ENCODE results near the gene GPC3. TPM values are rescaled to one million over a fixed set of nuclear protein-coding genes. Genes with fewer than 3 reads are reported as not detected.
"Not testable (repeated sequence)": the region's sequence is repeated elsewhere in the genome, so short reads cannot be mapped to it uniquely, and the experiment has no call there.

GPC3 gene
- total RNA-seq, 2 experiments from 2014 or later: 0.58 to 0.63 TPM

- no peaks in the 10 kb centered on the region for H3K27me3 Mint-ChIP-seq
- H3K9me3 Mint-ChIP-seq: no peaks in the 10 kb centered on the region
- TF ChIP-seq CTCF (IDR thresholded peaks at IDR 0.05): no peak
- ATAC-seq (no peak), DNase-seq (no peak)
- no peaks in the 10 kb centered on the region for H3K36me3 Mint-ChIP-seq (ENCODE audit: low read depth)
- ChIA-PET POLR2A (no interaction called here), CTCF (interaction anchor here (0.6 kb wide), 1 partner anchor 186 kb away, joined by 3 read pairs; no protein-coding TSS in a partner anchor)
- no peak overlapping the region for H3K4me3 Mint-ChIP-seq
- H3K4me1 Mint-ChIP-seq (ENCODE audit: low read depth): peaks cover 4% of the 10 kb centered on the region
- intact Hi-C loops (cut with micrococcal nuclease): loop anchor here (5.0 kb wide), 1 partner anchor 233 kb away; no protein-coding TSS in a partner anchor
- H3K27ac Mint-ChIP-seq: no peak overlapping the region
These were observed 39.4 kb upstream of the GPC3 start for GRCh38 chrX:134024686-134025377.

- no peak for DNase-seq
- TF ChIP-seq CTCF (IDR thresholded peaks at IDR 0.05): no peak
- H3K27ac Mint-ChIP-seq: no peak overlapping the region
- peak; percentile 27 for ATAC-seq
- H3K4me1 Mint-ChIP-seq (ENCODE audit: low read depth): peaks cover 4% of the 10 kb centered on the region
- ChIA-PET CTCF (no interaction called here), POLR2A (no interaction called here)
- H3K4me3 Mint-ChIP-seq: no peak overlapping the region
- H3K9me3 Mint-ChIP-seq: no peaks in the 10 kb centered on the region
- H3K27me3 Mint-ChIP-seq: no peaks in the 10 kb centered on the region
- intact Hi-C loops (cut with micrococcal nuclease): loop anchor here (5.0 kb wide), 1 partner anchor 232 kb away; no protein-coding TSS in a partner anchor
- H3K36me3 Mint-ChIP-seq (ENCODE audit: low read depth): no peaks in the 10 kb centered on the region
These were observed 38.5 kb upstream of the GPC3 start for GRCh38 chrX:134023851-134024281.

- ATAC-seq: no peak
- H3K4me1 Mint-ChIP-seq (ENCODE audit: low read depth): no peaks in the 10 kb centered on the region
- H3K9me3 Mint-ChIP-seq: no peaks in the 10 kb centered on the region
- no peak overlapping the region for H3K4me3 Mint-ChIP-seq
- DNase-seq: no peak
- H3K27me3 Mint-ChIP-seq: peaks cover 2% of the 10 kb centered on the region
- POLR2A ChIA-PET: no interaction called here
- intact Hi-C loops (cut with micrococcal nuclease): loop anchor here (5.0 kb wide), 1 partner anchor 229 kb away; no protein-coding TSS in a partner anchor
- CTCF ChIA-PET: interaction anchor here (0.6 to 2.0 kb wide), 4 partner anchors 36 to 228 kb away, joined by 3 to 12 read pairs (median 4); partner anchors contain the start of gene GPC3
- no peak for TF ChIP-seq CTCF (IDR thresholded peaks at IDR 0.05)
- H3K36me3 Mint-ChIP-seq (ENCODE audit: low read depth): no peaks in the 10 kb centered on the region
- H3K27ac Mint-ChIP-seq: no peak overlapping the region
These were observed 35.5 kb upstream of the GPC3 start for GRCh38 chrX:134020910-134021309.

GRCh38 chrX:134019567-134020206, 34.3 kb upstream of the GPC3 start:
- Mint-ChIP-seq H3K9me3 (no peaks in the 10 kb centered on the region), H3K4me1 (ENCODE audit: low read depth) (no peaks in the 10 kb centered on the region), H3K27me3 (peaks cover 2% of the 10 kb centered on the region), H3K27ac (no peak overlapping the region), H3K36me3 (ENCODE audit: low read depth) (no peaks in the 10 kb centered on the region), H3K4me3 (no peak overlapping the region)
- CTCF ChIA-PET: interaction anchor here (2.0 kb wide), 1 partner anchor 227 kb away, joined by 12 read pairs; no protein-coding TSS in a partner anchor
- no peak for ATAC-seq
- intact Hi-C loops (cut with micrococcal nuclease): loop anchor here (5.0 kb wide), 1 partner anchor 227 kb away; no protein-coding TSS in a partner anchor
- POLR2A ChIA-PET: no interaction called here
- no peak for DNase-seq
- TF ChIP-seq CTCF (IDR thresholded peaks at IDR 0.05): no peak

DNA sequence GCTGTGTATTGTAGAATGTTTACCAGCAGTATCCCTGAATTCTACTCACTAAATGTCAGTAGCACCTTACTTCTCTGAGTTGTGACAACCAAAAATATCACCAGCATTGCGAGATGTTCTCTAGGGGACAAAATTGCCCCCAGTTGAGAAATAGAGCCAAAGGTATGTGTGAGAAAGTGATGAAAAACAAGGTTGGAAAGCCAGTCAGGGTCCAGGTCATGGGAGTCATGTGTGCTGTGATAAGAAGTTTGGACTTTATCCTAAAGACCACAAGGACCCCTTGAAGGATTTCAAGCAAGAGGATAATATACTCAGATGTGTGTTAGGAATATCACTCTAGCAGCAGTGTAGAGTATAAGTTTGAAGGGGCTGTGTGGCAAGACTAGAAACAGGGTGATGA, 30.9 kb upstream of the GPC3 start:
- H3K27me3 Mint-ChIP-seq; POLR2A ChIA-PET; ATAC-seq; H3K4me1 Mint-ChIP-seq (ENCODE audit: low read depth); H3K36me3 Mint-ChIP-seq (ENCODE audit: low read depth); CTCF ChIA-PET; intact Hi-C loops (cut with micrococcal nuclease); H3K9me3 Mint-ChIP-seq; H3K27ac Mint-ChIP-seq; DNase-seq; H3K4me3 Mint-ChIP-seq: not testable (repeated sequence)

GRCh38 chrX:134015510-134015909, 30.1 kb upstream of the GPC3 start:
- H3K27ac Mint-ChIP-seq; H3K9me3 Mint-ChIP-seq; H3K4me1 Mint-ChIP-seq (ENCODE audit: low read depth); H3K36me3 Mint-ChIP-seq (ENCODE audit: low read depth); POLR2A ChIA-PET; ATAC-seq; DNase-seq; intact Hi-C loops (cut with micrococcal nuclease); H3K4me3 Mint-ChIP-seq; CTCF ChIA-PET; H3K27me3 Mint-ChIP-seq: not testable (repeated sequence)

All from activated CD8-positive, alpha-beta T cell treated with anti-CD3 and anti-CD28 coated beads for 36 hours (primary cell).